Right ventricle myocardium superior (tissue), 1 donor: ENCODE data around the gene FAM221A. TPM values are rescaled to one million over a fixed set of nuclear protein-coding genes. Genes with fewer than 3 reads are reported as not detected.
A peak's percentile ranks its signal among the peaks of the same experiment; 100 is the strongest.
"Not testable (repeated sequence)": the region's sequence is repeated elsewhere in the genome, so short reads cannot be mapped to it uniquely, and the experiment has no call there.

Experiments
- ATAC-seq: fragments of 200-7000 bp; cut with Tn5 transposase; one replicate; pipeline ENCODE4 v1.9.1; 2020; ENCODE audit warnings: mild to moderate bottlenecking; ENCODE audit not compliant: poor library complexity
- DNase-seq: peaks from one replicate; pipeline ENCODE4 v3.0.0-alpha.2; 2020
- intact Hi-C: fragments of 100-400 bp; cut with DNase I; formaldehyde crosslinking; loops from one replicate; pipeline ENCODE4 v1.11.2; 2022
- total RNA-seq: library from RNA; stranded (reverse); fragmentation: NEBNext Ultra II Directional; extraction: Animal tissue kit (Norgen Biotek cat#: 25700); gene quantifications from one replicate; pipeline ENCODE4 v1.2.1, GENCODE V29; 2021
- donor health status: DM: no; HTN: yes; CAD: no; lungs with severe emphysema.

FAM221A gene
- total RNA-seq, 1 donor from 2014 or later: 2.3 TPM

- DNase-seq (no peak), ATAC-seq (no peak)
- intact Hi-C loops: no loop called here
These were observed 13.2 kb downstream of the FAM221A start for GRCh38 chr7:23693224-23693623.

GRCh38 chr7:23696916-23697441 is 17.0 kb downstream of the FAM221A start:
- DNase-seq (peak; percentile 65), ATAC-seq (no peak)

GRCh38 chr7:23698822-23699221 is 18.8 kb downstream of the FAM221A start:
- ATAC-seq (no peak), DNase-seq (no peak)
- intact Hi-C loops: no loop called here

More at GRCh38 chr7:23696916-23697441, 17.0 kb downstream of the FAM221A start:
- intact Hi-C loops: no loop called here

- intact Hi-C loops: no loop called here
- DNase-seq: no peak
- ATAC-seq: no peak
These were observed 20.0 kb downstream of the FAM221A start for GRCh38 chr7:23700046-23700445.

- DNase-seq (no peak), ATAC-seq (no peak)
- intact Hi-C loops: no loop called here
These were observed 29.2 kb downstream of the FAM221A start for GRCh38 chr7:23709081-23709750.

- no peak for ATAC-seq
- intact Hi-C loops: no loop called here
- DNase-seq: no peak
These were observed 30.0 kb downstream of the FAM221A start, which contains the start of gene STK31 for GRCh38 chr7:23710000-23710399. STK31 (plus strand) TSS chr7:23710219; CDS start chr7:23710286, 67 bp downstream.

GRCh38 chr7:23712368-23713284 is 32.6 kb downstream of the FAM221A start:
- no peak for DNase-seq
- intact Hi-C loops: loop anchor here (2.0 kb wide), 1 partner anchor 142 kb away; no protein-coding TSS in a partner anchor
- peak; percentile 49 for ATAC-seq

- ATAC-seq (no peak), DNase-seq (no peak)
- intact Hi-C loops: loop anchor here (2.0 kb wide), 1 partner anchor 143 kb away; no protein-coding TSS in a partner anchor
These were observed 33.5 kb downstream of the FAM221A start for GRCh38 chr7:23713285-23714149.

- DNase-seq: no peak
- intact Hi-C loops: no loop called here
- ATAC-seq: no peak
These were observed 34.1 kb downstream of the FAM221A start for GRCh38 chr7:23714150-23714464.

- intact Hi-C loops: no loop called here
- DNase-seq: no peak
- ATAC-seq: no peak
These were observed 34.6 kb downstream of the FAM221A start for GRCh38 chr7:23714579-23714978.

GRCh38 chr7:23715099-23715498 is 35.1 kb downstream of the FAM221A start:
- ATAC-seq (no peak), DNase-seq (no peak)
- intact Hi-C loops: no loop called here

GRCh38 chr7:23717788-23718187 is 37.8 kb downstream of the FAM221A start:
- no peak for DNase-seq
- ATAC-seq: no peak
- intact Hi-C loops: no loop called here

- ATAC-seq (no peak), DNase-seq (no peak)
- intact Hi-C loops: no loop called here
These were observed 41.5 kb downstream of the FAM221A start for GRCh38 chr7:23721456-23721855.

GRCh38 chr7:23722587-23723216 is 42.7 kb downstream of the FAM221A start:
- DNase-seq, intact Hi-C loops, ATAC-seq: not testable (repeated sequence)

- DNase-seq, ATAC-seq, intact Hi-C loops: not testable (repeated sequence)
These were observed 44.1 kb downstream of the FAM221A start for GRCh38 chr7:23724113-23724512.

GRCh38 chr7:23742051-23742450 is 62.1 kb downstream of the FAM221A start:
- ATAC-seq (no peak), DNase-seq (no peak)
- intact Hi-C loops: no loop called here

- intact Hi-C loops: no loop called here
- ATAC-seq: no peak
These were observed 63.2 kb downstream of the FAM221A start for GRCh38 chr7:23743226-23743625.

GRCh38 chr7:23746629-23747028 is 66.6 kb downstream of the FAM221A start:
- intact Hi-C loops: no loop called here
- no peak for ATAC-seq
- no peak for DNase-seq

More at GRCh38 chr7:23743226-23743625, 63.2 kb downstream of the FAM221A start:
- DNase-seq: no peak
